Pons (tissue), 1 donor: Measurements from ENCODE around the gene DACH1.

Experiments used
- DNase-seq: peaks from one replicate; pipeline ENCODE4 v3.0.0-alpha.2; 2016; ENCODE audit warnings: low spot score

The DACH1 gene

DNA sequence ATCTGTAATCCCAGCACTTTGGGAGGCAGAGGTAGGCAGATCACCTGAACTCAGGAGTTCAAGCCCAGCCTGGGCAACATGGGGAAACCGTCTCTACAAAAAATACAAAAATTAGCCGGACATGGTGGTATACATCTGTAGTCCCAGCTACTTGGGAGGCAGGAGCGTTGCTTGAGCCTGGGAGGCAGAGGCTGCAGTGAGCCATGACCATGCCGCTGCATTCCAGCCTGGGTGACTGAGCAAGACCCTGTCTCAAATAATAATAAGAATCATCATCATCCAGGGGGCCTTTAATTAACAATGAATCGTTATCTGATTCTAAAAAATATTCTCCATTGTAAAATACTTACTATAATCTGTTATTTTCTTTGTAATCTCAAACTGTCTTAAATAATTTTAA is 283.4 kb downstream of the DACH1 start:
- DNase-seq = no peak

DNA sequence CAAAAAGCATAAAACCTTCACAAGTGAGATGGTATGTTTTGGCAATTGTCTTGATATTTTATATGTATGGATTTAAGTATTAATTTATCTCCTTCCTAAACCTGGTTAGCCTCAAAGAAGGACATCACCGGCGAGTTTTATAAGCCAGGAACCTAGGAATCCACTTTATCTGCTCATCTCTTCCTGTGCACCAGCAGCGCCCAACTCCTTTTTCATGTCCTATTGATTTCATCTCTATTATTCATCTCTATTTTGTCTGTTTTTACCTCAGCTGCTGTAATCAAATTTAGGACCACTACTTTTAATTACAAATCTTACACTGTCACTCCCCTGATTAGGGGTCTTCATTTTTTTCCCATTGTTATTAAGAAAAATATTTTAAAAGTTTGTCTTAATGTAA is 286.4 kb downstream of the DACH1 start:
- no peak for DNase-seq

DNA sequence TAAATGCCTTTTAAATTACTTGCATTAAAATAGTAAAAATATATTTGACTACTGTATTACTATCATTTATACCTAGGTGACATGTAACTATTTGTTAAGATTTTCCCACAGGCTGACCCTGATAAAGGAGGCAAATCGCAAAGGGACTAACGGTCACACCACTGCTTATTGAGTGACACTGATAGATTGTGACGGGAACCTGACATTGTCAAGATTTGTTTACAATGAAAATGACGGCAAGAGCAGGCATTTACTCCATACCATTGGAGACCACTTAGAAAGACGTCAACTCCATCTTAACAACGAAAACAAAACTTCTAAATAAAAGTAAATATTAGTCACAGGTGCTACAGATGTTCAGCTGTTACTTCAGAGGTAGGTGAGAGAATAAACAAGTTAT is 289.0 kb downstream of the DACH1 start:
- no peak for DNase-seq

DNA sequence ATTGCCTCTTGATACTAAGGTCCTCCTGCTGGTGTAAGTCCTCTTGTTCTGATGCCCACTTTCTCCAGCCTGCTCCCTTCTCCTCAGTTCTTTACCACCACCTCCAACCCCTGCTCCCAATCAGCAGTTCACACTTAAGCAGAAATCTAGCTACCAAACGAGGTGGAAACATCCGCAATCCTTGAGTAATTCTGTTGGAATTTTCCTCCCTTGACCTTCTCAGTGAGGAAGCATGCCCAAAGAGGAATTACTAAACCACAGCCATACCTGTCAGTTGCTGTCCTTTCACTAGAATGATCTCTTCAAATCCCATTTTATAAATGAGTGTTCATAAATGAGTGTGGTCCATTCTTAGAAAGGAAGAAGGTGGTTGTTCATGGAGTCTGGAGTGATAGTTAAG is 289.9 kb downstream of the DACH1 start:
- no peak for DNase-seq

DNA sequence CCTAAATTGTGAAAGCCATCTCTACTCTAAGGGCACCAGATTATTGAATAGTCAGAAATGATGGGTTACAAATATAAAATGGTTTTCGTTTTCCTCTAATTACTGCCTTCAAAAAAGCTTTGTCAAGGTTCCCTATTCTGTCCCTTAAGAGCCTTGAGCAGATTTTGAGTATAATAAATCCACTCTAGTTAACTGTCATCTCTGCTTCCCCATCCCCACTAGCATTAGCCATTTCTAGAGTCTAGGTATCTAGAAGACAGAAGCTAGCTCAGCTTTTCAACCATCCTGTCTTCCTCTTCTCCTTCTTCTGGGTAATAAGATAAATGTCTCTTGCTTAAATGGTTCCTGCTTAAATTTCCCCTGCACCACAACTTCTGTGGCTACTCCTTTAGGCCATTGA is 290.4 kb downstream of the DACH1 start:
- no peak for DNase-seq

DNA sequence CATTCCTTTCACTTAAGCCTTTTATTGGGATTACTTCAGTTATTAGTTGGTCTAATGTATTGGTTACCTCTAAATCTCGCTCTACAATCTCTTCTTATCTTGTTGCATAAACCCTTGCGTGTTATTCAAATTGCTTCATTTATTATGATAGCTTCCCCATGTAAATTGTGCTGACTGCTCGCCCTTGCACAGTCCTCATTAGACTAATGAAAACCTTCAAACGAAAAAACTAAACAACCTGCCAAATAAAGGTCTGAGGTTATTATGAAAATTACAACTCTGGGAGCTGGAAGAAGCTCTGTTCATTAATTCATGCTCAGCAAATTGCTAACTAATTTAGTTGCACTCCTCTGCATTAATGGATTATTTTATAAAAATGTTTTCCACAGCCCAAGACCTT is 320.1 kb downstream of the DACH1 start:
- no peak for DNase-seq

DNA sequence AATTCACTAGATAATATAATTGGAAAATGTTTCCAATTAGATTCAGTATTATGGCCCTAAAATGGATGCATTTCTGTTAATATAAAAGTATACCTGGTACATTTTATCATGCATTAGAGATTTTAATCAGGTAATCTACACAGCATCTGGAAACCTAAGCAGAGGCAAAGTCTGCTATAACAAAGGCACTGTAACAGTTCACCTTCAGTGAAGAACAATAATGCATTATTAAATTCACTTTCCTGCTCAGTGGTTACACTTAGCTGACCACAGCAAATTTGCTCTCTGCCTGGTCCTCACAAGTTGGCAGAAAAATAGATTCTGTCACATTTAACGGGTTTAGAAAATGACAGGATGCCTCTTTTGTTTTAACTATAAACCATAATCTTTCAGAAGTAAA is 326.9 kb downstream of the DACH1 start:
- no peak for DNase-seq

DNA sequence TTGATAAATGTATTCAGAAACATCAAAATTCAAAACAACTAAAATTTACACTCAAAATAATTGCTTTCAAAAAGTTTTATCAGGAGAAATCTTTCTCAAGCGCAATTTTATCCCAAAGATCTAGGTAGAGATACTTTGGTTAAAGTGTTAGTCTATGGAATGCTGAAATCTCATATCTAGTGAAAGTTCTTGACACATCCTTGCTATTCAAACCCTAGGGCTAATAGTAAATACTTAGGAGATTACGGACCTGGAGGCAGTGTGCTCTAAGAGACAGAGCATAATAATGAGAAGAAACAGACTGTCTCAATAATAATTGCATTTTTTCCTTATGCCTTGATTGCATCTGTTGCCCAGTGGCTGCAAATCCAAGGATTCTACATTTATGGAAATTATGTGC is 330.8 kb downstream of the DACH1 start:
- no peak for DNase-seq

DNA sequence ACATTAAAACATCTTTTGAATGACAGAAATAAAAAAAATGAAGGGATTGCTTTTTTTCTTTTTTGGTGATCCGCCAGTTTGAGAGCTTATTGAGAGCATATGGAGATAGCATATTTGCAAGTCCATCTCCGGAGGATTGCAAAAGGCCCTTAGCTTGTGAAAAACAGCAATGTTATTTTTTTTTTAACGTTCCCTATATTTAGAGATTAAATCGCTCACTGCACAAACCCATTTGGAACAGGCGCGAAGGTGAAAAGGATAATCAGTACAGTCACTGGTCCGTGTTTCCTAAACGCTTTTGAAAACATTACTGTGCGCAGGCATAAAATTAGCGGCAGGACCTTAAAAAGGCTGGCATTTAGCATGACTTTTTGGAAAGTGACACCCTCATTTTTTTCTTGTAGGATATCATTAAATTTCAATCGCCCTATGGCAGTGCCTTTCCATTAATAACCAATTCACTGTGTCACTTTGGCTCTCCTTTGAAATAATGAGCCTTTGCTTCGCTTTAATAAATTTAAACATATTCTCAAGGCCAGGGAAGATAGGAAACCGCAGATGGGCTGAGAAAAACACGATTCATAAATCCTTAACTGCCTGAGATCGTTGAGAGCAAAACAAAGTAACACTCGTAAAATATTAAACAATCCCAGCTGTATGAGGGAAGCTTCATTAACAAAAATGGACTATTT is 342.2 kb downstream of the DACH1 start:
- no peak for DNase-seq

DNA sequence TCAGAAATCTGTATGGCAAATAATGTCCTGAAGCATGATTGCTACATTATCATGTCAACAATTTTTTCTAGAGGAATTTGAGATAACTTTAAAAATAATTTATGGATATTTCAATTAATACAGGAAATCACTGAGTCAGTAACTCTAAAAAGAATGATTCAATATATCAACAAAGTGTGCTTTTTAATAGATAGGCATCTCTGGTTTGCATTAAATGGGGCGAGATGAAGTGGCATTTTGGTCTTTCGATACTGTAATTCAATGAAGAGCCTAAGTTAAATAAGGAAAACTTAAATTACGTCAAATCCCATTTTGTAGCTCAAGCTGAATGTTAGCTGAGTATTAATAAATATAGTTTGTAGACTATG is 342.8 kb downstream of the DACH1 start:
- no peak for DNase-seq

DNA sequence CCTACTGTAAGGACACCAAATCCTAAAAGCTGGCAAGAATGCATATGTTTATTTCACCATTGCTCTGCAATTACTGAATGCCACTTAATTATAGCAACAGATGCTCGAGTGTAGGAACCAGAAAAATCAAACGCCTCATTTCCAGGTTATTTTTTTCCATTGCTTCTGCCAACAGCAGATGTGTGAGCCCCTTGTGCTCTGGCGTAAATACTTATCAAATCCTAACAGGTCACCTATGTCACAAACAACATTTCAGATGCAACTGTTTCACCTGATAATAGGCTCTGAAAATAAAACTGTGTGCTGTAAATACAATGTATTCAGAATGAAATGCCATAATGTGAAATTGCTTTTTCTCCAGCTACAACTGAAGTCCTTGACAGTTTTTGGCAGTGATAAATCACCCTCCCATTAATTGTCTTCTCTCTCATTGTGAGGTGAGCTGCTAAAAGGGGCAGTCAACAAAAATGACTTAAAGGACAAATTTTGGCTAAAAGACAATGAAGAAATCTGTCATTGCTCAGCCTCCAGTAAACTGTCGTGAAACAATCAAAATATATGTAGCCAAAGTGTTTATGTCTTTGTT is 344.0 kb downstream of the DACH1 start:
- no peak for DNase-seq

DNA sequence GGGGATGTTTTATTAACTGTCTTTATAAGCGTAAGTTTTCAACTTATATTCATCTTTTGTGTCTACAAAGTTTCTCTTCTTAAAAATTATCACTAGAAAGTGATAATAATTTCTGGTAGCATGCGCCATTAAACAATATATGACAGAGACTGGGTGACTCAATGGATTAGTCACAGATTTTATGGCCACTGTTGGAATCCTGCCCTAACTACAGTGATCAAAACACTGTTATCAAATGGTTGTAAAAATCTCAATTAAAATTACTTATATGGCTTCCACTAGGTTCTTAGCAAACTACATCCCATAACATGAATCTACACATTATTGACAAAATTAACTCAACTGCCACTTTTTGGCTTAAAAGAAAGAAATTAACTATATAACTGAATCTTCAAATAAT is 350.0 kb downstream of the DACH1 start:
- DNase-seq = no peak

DNA sequence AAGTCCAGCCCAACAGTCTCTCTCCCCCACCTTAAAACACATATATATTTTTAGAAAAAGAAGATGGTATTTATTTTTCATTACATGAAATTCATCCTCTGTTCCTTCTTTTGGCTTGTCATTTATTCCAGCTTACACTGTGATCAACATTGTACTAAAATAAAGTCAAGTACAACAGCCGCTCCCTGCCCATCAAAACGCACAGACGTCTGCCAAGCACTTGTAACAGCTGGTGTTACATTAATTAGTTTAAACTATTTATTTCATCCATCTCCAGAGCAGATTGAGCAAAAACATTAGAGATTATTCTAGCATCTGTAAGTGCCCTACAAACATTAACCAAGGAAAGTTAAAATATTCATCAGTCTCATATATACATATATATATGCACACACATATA is 350.5 kb downstream of the DACH1 start:
- DNase-seq = no peak

DNA sequence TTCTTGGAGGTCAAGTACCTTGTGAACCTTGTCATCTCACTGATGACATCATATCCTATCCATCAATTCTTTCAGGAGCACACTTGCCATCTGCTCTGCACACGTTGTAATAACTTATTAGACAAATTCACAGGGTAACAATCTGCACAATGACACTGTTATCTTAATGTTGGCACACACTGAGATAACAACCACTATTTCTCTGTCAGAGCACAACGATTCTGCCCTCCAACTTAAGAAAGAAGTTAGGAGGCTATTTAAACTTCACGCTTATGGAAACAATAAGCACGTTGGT is 351.3 kb downstream of the DACH1 start:
- no peak for DNase-seq

DNA sequence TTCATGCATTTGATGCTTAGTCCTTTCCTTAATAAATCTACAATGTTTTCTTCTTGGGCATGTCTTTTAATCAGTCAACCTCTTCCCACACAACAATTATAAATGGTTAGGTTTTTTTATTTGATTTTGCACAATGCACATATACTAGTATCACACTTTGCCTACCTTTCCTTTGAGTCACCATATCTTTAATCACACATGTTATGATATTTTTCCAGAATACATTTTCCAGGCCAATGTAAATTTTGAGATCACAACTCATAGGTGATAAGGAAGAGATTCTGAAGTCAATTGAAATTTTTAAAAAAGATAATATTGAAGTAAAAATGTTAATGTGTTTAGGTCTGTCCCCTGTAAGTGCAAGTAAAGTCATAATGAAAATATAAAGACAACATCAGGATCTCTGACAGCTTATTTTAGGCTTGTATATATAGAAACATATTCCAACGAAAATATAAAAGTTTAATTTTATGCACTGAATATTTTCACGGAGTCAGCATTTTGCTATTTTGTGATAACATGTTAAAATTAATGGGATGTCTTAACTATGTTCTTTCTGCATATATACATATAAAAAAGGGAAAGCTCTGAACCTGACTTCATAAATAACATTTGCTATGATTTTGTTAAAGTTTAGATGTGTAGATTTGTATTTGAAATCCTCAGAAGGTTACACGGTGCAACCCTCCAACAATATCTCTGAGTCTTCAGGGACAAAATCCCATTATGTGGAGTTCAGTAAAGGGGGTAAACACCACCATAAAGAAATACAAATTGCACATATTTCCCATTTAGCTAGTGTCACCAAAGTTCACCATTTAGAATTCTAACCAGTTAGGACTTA is 351.9 kb downstream of the DACH1 start:
- no peak for DNase-seq

DNA sequence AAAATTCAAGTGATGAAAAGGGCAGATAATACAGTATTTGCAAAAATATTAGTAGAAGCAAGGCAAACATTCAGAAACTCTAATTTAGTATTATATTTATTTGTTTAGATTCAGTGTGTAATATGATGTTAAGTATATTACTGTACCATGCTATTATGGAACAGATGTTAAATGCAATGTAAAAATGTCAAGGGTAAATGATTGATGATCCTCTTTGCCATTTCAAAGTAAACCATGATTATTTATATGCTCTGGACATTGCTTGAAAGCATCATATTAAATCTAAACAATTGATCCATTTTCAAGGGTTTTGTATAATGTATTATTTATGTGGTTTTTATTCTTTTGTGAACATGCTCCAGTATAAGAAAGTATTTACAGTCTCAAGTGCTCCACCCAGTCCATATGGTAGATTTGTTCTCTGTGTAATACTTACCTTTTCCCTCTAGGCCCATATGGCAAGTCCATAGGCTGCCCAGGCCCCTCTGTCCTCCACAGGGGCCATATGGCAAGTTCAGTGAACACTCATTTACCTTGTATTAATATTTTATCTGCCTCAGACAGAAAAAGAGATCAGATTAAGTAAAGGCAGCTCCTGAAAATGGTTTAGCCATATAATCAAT is 353.5 kb downstream of the DACH1 start:
- DNase-seq = no peak

DNA sequence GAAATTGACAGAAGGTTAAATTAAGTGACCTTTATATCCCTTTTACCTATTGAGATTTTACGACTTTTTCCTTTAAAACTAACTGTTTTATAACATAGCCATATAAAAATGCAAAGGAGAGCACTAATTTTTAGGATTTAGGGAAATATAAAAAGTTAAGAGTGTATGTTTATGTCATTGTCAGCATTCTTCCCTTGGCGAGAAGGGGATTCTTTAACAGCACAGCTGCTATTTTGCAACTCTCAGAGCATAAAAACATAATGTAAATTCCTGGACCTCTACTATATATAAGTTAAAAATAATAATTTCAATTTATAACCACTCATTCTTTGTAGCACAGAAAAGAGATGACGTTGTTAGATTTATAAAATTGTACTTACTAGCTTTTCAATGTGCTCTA is 363.2 kb downstream of the DACH1 start:
- DNase-seq = no peak

DNA sequence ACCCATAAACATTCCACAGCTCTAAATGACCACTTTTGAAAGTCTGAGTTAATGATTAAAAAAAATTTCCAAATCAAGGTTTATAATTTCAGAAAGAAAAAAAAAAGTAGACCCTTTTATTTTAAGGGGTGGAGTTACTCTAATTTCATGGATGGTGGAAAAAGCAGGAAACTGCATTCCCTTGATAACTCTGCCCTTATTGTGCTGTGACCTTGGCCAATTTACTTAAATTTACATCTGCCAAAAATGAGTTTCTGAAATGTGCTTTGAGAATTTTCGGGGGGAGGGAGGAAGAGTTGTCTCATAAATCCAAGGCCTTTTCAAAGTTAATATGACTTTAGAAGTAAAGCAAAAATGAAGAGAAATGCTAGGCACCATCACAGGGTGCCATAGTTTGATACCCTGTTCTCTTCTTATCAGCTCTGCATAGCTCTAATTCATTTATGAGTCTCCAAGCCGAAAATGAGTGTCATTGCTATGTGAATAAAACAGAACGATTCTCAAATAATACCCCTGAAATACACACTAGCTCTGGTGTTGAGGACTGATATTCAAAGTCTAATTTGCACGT is 367.0 kb downstream of the DACH1 start:
- no peak for DNase-seq

DNA sequence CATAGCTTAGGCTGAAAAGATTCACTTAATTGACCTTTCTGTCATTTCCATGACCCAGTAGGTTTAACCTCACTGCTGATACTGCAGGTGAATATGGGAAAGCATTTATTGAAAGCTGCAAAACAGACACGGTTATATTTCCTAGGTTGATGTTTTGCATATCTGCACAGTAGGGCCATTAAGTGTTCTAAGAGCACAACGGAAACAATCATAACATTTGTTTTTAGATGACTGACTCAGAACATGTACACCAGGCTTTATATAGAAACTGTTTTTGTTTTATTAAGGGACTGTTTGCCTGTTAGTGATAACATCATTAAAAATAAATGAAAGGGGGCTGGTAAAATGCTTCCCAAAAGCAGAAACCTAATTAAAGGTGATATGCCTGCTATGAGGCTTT is 367.8 kb downstream of the DACH1 start:
- DNase-seq = no peak

DNA sequence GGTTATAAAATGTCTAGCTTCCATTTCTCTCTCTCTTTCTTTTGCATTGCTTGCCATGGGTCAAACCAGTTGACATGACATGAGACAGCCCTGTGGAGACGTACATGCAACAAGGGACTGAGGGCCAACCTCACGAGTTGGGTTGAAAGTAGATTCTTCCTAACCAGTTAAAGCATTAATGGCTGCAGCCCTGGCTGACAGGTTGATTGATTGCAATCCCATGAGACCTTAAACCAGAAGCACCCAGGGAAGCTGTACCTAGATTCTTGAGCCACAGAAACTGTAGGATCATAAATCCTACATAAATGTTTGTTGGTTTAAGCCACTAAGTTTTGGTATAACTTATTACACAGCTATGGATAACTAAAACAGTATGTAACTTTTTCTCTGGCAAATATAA is 373.8 kb downstream of the DACH1 start:
- no peak for DNase-seq

DNA sequence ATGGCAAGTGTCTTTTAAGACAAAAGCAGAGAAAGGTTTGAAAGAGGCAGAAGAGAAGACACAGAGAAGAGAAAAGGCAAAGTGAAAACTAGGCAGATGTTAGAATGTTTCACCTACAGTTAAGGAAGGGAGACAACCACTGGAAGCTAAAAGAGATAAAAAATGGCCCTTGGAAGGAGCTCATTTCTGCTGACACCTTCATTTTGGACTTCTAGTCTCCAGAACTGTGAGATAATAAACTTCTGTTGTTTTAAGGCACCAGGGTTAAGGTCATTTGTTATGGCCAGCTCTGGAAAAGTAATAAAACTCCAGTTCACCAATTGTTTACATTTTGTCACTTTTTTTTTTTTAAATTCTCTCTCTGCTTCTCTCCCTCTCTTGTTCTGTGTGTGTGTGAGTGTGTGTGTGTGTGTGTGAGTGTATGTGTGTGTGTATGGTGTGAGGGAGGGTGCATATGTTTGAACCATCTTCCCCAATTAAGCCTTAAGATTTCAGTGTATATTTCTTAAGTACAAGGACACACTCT is 374.6 kb downstream of the DACH1 start:
- DNase-seq = no peak

DNA sequence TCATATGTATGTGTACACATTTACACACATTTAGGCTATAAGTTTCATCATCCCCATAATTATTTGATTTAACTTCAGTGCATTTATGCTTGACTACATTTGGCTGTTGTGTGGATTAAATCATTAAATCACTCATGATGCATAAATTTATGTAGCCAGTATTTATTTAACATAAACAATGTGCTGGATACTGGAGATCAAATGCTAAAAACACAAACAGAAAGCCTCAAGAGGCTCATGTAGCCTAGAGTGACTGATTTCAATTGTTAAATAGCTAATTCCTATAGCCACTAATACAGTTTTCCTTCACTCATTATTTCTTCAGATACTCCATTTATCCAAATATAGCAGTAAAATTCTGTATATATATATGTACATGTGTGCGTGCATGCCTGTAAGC is 376.0 kb downstream of the DACH1 start:
- no peak for DNase-seq

DNA sequence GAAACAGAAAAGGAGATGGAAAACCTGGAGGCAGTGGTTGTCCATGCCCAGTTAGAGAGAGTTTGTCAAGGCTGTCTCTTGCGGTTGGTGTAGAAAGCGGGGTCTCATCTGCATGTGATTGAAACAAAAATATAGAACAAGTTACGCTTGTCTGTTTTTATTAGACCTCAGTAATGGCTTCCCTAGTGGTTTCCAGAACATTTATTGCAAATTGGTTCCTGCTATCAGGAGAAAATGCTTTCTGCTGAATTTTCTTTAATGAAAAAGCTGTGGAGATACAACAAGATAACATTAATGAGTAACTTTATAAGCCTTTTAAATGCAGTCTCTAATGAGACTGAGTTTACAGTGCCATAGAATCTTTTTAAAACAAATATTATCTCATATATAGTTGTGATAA is 378.0 kb downstream of the DACH1 start:
- DNase-seq = no peak
